HG03196 (cell line): Measurements from ENCODE around the gene TNPO2.
A peak's percentile ranks its signal among the peaks of the same experiment; 100 is the strongest.
"Not testable (repeated sequence)": the region's sequence is repeated elsewhere in the genome, so short reads cannot be mapped to it uniquely, and the experiment has no call there.

Experiments
- ATAC-seq: cut with Tn5 transposase; IDR thresholded peaks from one replicate; pipeline ENCODE4 v1.9.1; 2021; ENCODE audit not compliant: unreplicated experiment

Gene TNPO2

DNA sequence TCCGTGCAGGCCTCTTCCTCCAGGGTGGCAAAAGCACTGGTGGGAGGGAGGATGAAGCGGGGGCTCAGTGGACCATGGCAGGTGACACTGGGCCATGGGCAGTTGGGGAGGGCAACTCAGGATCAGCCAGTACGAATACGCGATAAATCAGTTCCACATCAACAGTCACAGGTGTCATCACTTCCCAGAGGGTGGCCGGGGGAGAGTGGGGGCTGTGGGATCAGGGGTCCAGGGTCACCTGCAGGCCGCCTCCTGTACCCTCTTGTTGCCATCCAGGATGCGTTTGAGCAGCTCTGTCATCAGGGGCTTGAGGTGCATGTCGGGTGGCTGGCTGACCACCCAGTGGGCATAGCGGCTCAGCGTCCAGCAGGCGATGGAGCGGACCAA lies 17.4 kb downstream of the TNPO2 start:
- no peak for ATAC-seq

GRCh38 chr19:12705654-12706331 lies 17.9 kb downstream of the TNPO2 start:
- ATAC-seq, result no peak

GRCh38 chr19:12705169-12705568 lies 18.6 kb downstream of the TNPO2 start:
- no peak for ATAC-seq

GRCh38 chr19:12703046-12703445 lies 20.7 kb downstream of the TNPO2 start:
- no peak for ATAC-seq

DNA sequence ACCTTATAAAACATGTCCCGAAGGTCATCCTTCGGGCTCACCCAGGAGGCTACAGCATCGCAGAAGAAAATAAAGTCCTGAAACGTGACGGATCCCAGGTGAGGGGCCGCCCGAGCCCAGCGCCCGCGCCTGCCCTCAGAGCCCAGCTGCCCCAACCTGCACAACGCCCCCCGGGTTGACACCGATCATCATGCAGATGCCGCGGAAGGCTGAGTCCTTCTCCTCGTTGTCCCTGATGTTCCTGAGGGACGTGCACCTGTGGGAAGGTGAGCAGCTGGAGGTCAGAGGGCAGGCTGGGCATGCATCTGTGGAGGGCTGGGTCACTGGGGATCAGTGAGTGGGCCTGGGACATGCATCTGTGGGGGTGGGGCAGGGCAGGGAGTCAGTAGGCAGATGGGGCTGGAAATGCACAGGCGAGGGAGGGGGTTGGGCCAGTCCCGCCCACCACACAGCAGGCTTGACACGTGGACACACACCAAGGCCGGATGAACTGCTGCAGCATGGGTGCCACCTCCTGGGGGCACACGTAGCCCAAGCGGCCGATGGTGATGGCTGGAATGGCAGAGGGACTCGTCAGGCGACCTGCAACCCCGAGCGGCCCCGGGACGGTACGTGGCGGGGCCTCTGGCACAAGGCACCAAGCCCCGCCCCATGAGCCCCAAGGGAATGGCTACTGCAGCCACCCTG lies 22.0 kb downstream of the TNPO2 start:
- no peak for ATAC-seq

DNA sequence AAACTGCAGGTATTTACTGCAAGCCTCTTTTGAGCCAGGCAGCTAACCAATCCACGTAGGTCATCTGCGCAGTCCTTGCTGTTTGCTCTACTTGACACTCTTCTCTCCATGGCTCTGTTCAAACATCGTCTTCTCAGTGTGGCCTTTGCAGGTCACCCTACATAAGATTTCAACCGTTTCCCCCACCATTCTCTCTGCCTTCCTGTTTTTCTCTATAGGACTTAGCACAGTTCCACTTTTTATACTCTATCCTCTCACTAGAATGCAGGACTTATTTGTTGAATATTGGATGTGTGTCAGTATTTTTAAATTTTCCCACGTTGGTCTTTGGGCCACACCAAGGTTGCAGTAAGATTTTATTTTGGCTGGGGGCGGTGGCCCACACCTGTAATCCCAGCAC lies 25.6 kb downstream of the TNPO2 start:
- no peak for ATAC-seq

- ATAC-seq, result not testable (repeated sequence)
Observed at GRCh38 chr19:12697425-12697824, 26.3 kb downstream of the TNPO2 start.

GRCh38 chr19:12696366-12697335 lies 27.1 kb downstream of the TNPO2 start, which contains the start of gene FBXW9:
TSS of gene FBXW9 (minus strand) at chr19:12696631. CDS start at chr19:12696581, 50 bp downstream.
- peak; percentile 66 for ATAC-seq

GRCh38 chr19:12695997-12696365 lies 27.8 kb downstream of the TNPO2 start:
- no peak for ATAC-seq

GRCh38 chr19:12695514-12695913 lies 28.2 kb downstream of the TNPO2 start:
- ATAC-seq, result no peak

DNA sequence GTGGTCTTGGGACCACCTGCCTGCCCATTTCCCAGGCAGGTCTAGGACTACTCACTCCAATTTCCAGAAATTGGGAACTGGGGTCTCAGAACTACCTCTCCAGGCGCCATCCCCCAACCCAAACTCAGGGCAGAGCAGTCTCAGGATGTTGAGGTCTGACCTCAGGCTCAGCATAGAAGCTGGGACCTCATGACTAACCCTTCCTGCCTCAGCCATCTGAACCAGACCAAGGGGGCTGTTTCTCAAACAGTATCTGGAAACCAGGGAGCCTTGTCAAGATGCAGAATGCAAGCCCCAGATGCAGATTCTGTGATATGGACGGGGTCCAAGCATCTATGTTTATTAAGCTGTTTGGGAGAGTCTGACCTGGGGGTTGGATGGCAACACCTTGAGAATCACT lies 28.6 kb downstream of the TNPO2 start:
- no peak for ATAC-seq

- ATAC-seq, result no peak
Observed at GRCh38 chr19:12694641-12695040, 29.1 kb downstream of the TNPO2 start.

GRCh38 chr19:12692960-12693359 lies 30.8 kb downstream of the TNPO2 start:
- ATAC-seq, result no peak

- ATAC-seq, result no peak
Observed at GRCh38 chr19:12689581-12690216, 34.0 kb downstream of the TNPO2 start.

DNA sequence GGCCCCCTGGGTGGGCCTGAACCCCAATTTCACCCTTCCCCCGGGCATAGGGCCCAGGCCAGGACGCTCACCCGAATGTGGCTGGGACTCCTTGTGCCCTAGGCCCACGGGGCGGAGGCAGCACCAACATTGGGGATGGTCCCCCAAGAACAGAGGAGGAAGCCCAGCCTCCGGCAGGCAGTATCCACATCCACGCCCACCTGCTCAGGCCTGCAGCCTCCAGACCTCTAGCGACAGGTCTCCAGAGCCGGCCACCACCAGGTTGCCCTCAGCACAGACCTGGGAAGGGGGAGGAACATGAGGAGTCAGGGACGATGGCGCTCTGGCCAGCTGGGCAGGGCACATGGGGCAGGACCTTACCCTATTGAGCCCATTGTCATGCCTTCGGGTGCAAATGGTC lies 34.7 kb downstream of the TNPO2 start:
- ATAC-seq, result no peak

DNA sequence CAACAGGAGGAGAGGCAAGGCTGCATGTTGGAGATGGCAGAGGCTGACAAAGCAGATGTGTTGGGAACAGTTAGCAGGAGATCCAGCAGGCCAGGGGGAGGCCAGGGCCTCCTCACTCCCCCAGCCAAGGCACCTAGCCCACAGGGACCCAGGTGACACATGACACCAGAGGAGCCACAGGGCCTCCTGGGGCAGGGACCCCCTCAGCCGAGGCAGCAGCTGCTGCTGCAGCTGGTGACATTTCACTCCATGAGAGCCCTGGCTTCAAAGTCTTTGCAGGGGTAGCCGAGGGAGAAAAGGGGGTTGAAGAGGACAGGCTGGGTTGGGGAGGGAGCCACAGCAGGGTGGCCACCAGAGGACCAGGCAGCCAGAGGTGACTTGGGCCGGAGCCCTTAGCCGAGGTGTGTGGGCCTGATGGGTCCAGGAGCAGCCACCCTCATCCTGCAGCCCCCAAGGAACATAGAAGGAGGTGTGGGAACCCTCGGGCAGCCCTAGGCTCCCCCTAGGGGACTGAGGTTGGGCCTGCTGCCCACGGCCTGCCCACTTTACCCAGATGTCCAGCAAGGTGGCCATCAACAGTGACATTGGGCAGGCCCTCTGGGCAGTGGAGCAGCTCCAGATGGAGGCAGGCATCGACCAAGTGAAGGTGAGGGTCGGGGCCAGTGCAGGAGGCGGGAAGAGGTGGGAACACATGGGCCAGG lies 36.1 kb downstream of the TNPO2 start, which contains the start of gene GNG14:
GNG14 (plus strand) TSS at position 503 of the 701 bp plus-strand sequence; CDS start at position 554, 51 bp downstream.
- no peak for ATAC-seq

- ATAC-seq, result no peak
Observed at GRCh38 chr19:12685831-12686230, 37.9 kb downstream of the TNPO2 start.

DNA sequence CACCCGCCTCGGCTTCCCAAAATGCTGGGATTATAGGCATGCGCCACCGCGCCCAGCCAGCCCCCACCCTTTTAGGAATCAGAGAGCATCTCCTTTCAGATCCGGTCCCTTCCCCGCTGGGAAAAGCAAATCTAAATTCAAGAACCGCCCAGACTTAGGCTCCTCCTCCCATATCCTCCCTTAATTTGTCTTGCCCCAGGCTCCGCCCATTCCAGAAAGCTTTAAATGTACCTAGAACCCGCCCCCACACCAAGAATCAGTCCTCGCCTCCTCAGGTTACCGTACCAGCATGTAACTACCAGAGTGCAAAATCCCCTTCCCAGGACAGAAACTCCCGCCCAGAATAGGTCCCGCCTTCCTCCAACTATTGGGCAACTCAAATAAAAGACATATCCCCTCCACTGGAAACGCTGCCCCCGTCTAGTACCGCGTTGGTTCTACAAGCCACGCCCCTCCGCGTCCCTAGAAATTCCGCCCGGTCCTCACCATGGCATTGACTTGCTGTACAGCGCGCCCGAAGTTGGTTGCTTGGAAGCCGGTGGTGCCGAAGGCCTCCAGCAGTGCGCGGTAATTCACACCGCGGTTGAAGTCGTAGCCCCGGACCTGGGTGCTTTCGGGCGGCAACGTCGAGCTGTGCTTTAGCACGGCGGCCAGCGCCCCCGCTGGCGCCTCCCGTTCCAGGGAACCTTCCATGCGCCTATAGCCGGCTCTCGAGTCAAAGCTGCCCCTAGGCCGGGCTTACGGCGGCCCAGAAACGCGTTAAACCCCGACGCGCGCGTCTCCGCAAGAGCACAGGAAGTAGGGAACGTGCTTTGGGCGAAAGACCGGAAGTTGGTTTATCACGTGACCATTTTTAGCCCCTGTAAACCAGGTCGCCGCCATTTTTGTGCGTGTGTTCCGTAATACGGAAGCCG lies 42.4 kb downstream of the TNPO2 start, which contains the start of gene DHPS:
DHPS (minus strand) TSS at position 807 of the 914 bp plus-strand sequence; CDS start at position 693, 114 bp downstream.
- peak; percentile 72 for ATAC-seq

- ATAC-seq, result no peak
Observed at GRCh38 chr19:12680034-12680433, 43.7 kb downstream of the TNPO2 start.
